ENCODE results near the gene TNFSF8.

TNFSF8 gene

GRCh38 chr9:114919611-114920010 lies 10.8 kb downstream of the TNFSF8 start:
- TF ChIP-seq CTCF (IDR thresholded peaks at IDR 0.05; ENCODE audit: control insufficient read depth, extremely low read depth, insufficient read depth): no peak
- no peak for DNase-seq (ENCODE audit: low read depth)
- no peak overlapping the region for H3K4me3 ChIP-seq (ENCODE audit: low read depth, low read length)

- no peak for DNase-seq (ENCODE audit: low read depth)
- no peak overlapping the region for H3K4me3 ChIP-seq (ENCODE audit: low read depth, low read length)
- no peak for TF ChIP-seq CTCF (IDR thresholded peaks at IDR 0.05; ENCODE audit: control insufficient read depth, extremely low read depth, insufficient read depth)
These were observed 13.9 kb downstream of the TNFSF8 start for GRCh38 chr9:114916481-114916880.

GRCh38 chr9:114914139-114914538 lies 16.3 kb downstream of the TNFSF8 start:
- H3K4me3 ChIP-seq (ENCODE audit: low read depth, low read length): no peak overlapping the region
- DNase-seq (ENCODE audit: low read depth): no peak
- no peak for TF ChIP-seq CTCF (IDR thresholded peaks at IDR 0.05; ENCODE audit: control insufficient read depth, extremely low read depth, insufficient read depth)

GRCh38 chr9:114913656-114914055 lies 16.7 kb downstream of the TNFSF8 start:
- no peak overlapping the region for H3K4me3 ChIP-seq (ENCODE audit: low read depth, low read length)
- DNase-seq (ENCODE audit: low read depth): no peak
- no peak for TF ChIP-seq CTCF (IDR thresholded peaks at IDR 0.05; ENCODE audit: control insufficient read depth, extremely low read depth, insufficient read depth)

GRCh38 chr9:114913217-114913616 lies 17.2 kb downstream of the TNFSF8 start:
- no peak overlapping the region for H3K4me3 ChIP-seq (ENCODE audit: low read depth, low read length)
- TF ChIP-seq CTCF (IDR thresholded peaks at IDR 0.05; ENCODE audit: control insufficient read depth, extremely low read depth, insufficient read depth): no peak
- DNase-seq (ENCODE audit: low read depth): no peak

- peak; percentile 73 for TF ChIP-seq CTCF (IDR thresholded peaks at IDR 0.05; ENCODE audit: control insufficient read depth, extremely low read depth, insufficient read depth)
- peak; percentile 51 for DNase-seq (ENCODE audit: low read depth)
- no peak overlapping the region for H3K4me3 ChIP-seq (ENCODE audit: low read depth, low read length)
These were observed 19.1 kb downstream of the TNFSF8 start for GRCh38 chr9:114911167-114911821.

GRCh38 chr9:114910541-114910940 lies 19.9 kb downstream of the TNFSF8 start:
- peak; percentile 23; the same call in 1 of the 2 replicates for TF ChIP-seq CTCF (IDR thresholded peaks at IDR 0.05; ENCODE audit: control insufficient read depth, extremely low read depth, insufficient read depth)
- peak; percentile 88 for DNase-seq (ENCODE audit: low read depth)

More at GRCh38 chr9:114910541-114910940, 19.9 kb downstream of the TNFSF8 start:
- H3K4me3 ChIP-seq (ENCODE audit: low read depth, low read length): no peak overlapping the region
